Left cardiac atrium (tissue), 4 donors: Measurements from ENCODE around the gene AP4M1. TPM values are rescaled to one million over a fixed set of nuclear protein-coding genes. Genes with fewer than 3 reads are reported as not detected.

Experiments used
- ATAC-seq, 2 donors: fragments of 200-7000 bp; cut with Tn5 transposase; one replicate each; pipeline ENCODE4 v1.9.1; 2020; ENCODE audit warnings: mild to moderate bottlenecking in 2 of 2, moderate library complexity in 2 of 2
- DNase-seq: peaks from one replicate; pipeline ENCODE4 v3.0.0-alpha.2; 2020
- intact Hi-C, 2 donors: fragments of 100-400 bp; cut with DNase I; formaldehyde crosslinking; loops; one replicate each; pipeline versions ENCODE4 v1.14.1 to v1.15.1; 2022 to 2023
- long read RNA-seq: library from polyadenylated mRNA; unstranded; transcript quantifications from one replicate; pipeline ENCODE4 v2.0.0, GENCODE V29; 2021
- total RNA-seq, 2 donors: library from RNA; stranded (reverse); fragmentation: NEBNext Ultra II Directional; extraction: Animal tissue kit (Norgen Biotek cat#: 25700); gene quantifications; one replicate each; pipeline ENCODE4 v1.2.1, GENCODE V29; 2021
- donor health status: DM: no; HTN: yes; CAD: no.
- donor health status: DM: no; HTN: yes; CAD: no; lungs with severe emphysema.
- donor health status: DM: yes; HTN: yes; CAD: no.
- donor health status: Dilated cardiomyopathy.

The AP4M1 gene
- 10 to 100 TPM; 11.1 to 13.2 TPM for total RNA-seq
- long read RNA-seq, transcript AP4M1-201 (15 exons, 1,817 nt), result major isoform, 12 of 21 reads
- long read RNA-seq, partial matches to known transcripts, result 1 of 21 reads
- long read RNA-seq, other reads (novel, unspliced or antisense), result 6 of 21 reads

DNA sequence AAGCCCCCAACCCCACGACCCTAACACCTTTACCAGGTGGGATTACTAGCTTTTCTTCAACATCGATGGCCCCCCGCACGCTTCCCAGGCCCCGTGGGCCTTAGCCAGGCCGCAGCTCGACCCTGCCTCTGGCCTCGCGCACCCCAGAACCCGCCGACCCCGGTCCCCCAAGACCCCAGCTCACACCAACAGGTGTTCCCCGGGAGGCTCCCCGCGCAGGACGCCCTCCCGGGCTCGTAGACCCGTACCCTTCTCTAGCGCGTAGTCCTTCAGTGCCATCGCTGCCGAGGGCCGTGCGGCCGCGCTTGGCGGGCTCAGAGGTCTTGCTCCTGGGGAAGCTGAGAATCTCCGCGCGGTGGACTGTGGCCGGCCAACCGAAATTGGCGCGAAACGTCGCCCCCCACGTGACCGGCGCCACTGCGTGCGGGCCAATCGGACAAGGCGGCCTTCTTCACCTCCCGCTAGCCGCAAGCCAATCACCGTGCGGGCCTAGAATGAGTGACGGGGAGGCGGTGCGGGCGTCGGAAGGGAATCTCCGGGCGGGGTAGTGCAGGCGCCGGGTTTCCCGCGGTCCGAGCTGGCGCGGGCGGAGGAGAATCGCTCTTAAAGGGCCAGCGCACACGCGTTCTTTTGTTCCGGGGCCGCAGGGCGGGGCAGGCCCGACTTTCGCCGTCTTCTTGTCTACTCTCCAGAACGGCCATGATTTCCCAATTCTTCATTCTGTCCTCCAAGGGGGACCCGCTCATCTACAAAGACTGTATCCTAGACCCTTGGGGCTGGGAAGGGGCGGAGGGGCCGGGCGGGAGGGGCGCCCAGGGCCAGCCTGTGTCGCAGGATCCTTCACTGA lies at the start of gene AP4M1, which contains the start of gene MCM7:
TSS of gene AP4M1 (plus strand) at position 628 of the 847 bp plus-strand sequence. CDS start at position 700, 72 bp downstream.
TSS of gene MCM7 (minus strand) at position 382 of the 847 bp plus-strand sequence. CDS start at position 279, 103 bp downstream.
- intact Hi-C loops, result no loop called here
- DNase-seq, result peak; percentile 99
- ATAC-seq, result peak; percentile 96 to 97

- DNase-seq (no peak), ATAC-seq (no peak)
- intact Hi-C loops, result no loop called here
Measured at GRCh38 chr7:100053215-100053614, 48.2 kb upstream of the AP4M1 start.

- ATAC-seq (no peak), DNase-seq (no peak)
- intact Hi-C loops, result no loop called here
Measured at GRCh38 chr7:100057006-100057405, 44.4 kb upstream of the AP4M1 start.

DNA sequence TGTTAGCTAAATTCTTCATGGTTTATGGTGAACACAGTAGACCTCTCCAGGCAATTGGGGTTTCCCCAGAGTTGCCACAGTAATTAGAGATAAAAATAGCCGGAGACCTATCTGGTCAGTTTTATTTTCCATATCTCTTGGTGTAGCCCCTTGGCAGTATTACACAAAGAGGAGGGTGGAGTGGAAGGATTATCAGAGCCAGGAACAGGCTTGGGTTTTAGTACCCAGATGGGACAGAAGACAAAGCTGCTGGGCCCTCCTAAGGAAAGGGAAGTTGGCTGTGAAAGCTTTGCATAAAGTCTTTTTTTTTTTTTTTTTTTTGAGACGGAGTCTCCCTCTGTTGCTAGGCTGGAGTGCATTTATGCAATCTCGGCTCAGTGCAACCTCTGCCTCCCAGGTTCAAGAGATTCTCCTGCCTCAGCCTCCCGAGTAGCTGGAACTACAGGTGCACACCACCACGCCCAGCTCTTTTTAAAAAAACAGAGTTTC lies 42.1 kb upstream of the AP4M1 start:
- ATAC-seq (no peak), DNase-seq (no peak)
- intact Hi-C loops, result no loop called here

DNA sequence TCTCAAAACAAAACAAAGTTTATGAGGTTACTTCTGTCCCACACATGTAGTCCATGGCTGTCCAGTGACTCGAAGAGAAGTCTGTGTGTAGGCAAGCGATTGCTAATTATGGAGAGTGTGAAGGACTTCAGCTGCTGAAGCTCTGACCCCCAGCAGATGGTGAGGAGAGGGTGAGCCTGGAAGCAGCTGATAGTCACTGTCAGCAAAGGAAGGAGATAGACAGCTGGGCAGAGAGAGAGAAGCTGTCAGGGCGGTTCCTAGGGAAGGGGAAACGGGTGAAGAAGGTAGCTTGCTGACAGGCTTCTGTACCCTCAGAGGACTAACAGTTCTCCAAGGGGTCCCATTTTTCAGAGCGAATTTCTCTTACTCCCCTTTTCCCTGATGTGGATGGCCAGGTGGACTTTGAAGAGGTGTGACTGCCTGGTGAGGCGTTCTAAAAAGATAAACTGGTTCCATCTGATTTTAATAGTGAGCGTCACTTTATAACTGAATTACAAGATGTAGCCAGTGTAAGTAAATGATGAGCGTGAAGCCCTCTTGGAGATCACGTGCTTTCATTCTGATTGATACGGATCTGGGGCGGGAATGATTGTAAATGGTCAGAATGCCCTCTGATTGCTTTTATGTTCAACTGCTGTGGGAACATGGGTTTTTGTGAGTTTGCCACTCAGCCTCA lies 39.8 kb upstream of the AP4M1 start:
- intact Hi-C loops, result no loop called here
- no peak for DNase-seq
- no peak for ATAC-seq

GRCh38 chr7:100063376-100063775 lies 38.1 kb upstream of the AP4M1 start:
- intact Hi-C loops, result no loop called here
- no peak for ATAC-seq
- no peak for DNase-seq

DNA sequence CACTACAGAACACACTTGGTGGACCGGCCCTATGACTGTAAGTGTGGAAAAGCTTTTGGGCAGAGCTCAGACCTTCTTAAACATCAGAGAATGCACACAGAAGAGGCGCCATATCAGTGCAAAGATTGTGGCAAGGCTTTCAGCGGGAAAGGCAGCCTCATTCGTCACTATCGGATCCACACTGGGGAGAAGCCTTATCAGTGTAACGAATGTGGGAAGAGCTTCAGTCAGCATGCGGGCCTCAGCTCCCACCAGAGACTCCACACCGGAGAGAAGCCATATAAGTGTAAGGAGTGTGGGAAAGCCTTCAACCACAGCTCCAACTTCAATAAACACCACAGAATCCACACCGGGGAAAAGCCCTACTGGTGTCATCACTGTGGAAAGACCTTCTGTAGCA lies 37.3 kb upstream of the AP4M1 start:
- intact Hi-C loops, result no loop called here
- no peak for ATAC-seq
- no peak for DNase-seq

DNA sequence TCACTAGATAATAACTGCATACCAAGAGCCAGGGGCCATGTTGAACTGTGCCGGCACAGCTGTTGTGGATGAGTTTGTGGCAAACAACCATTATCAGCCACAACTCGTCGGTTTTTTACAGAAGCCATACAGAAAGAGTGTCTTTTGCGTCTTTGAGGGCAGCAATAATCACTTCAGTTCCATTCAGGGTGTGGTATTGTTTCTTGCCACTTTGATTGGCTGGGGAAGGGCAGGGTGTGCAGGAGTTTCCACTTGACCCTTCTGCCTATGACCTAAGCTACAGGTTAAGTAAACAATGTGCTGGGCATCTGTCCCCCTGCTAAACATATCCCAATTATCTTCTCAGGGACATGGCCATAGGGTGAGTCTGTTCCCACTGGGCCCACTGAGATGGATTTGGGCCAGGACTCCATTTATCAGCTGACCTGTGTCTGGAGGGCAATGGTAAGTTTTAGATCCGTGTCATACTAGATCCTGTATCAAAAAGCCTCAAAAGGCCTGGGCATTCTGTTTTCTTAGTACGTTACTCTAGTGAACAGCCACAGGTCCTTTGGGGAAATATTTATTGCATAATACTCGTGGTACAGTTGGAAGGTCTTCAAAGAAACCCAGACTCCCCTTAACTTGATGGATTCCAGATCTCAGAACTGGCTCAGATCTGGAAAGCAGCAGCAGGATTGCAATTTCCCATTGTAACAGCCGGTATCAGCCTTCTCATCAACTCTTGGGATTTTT lies 35.8 kb upstream of the AP4M1 start:
- ATAC-seq (peak; percentile 67 to 72), DNase-seq (no peak)
- intact Hi-C loops, result no loop called here

DNA sequence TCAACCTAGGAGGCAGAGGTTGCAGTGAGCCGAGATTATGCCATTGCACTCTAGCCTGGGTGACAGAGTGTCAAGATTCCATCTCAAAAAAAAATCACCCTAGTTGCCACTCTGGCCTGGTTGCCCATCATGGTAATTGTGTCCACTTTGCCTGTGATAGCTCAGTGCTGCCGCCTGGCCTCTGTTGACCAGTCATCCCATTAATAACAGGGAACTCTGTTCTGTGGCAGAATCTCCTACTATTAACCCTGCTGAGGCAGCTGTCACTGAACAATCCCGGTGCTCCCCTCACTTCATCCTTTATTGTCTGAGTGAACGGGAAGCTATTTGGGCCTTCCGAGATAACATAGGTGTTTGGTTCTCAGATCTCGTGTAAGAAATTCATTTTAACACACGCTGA lies 34.5 kb upstream of the AP4M1 start:
- intact Hi-C loops, result no loop called here
- DNase-seq (no peak), ATAC-seq (no peak)

GRCh38 chr7:100069991-100070390 lies 31.5 kb upstream of the AP4M1 start:
- intact Hi-C loops, result no loop called here
- DNase-seq (no peak), ATAC-seq (no peak)

- no peak for DNase-seq
- ATAC-seq, result no peak
- intact Hi-C loops, result no loop called here
Measured at GRCh38 chr7:100071018-100071723, 30.3 kb upstream of the AP4M1 start.

DNA sequence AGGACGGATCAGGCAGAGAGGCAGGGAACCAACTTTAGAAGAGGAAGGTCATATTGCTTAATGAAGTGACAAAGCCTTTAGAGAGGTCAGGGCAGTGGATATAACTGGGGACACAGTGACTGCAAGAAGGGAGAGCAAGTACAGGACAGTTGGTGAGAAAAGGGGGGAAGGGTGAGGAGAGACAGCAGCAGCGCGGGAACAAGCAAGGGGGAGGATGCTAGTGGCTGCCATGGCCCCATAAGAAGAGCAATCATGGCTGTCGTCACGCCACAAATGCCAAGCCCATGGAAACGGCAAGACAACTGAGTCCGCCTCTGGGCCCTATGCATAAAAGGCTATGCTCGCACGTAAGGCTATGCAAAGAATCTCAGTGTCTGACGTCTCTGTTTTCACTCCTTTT lies 29.0 kb upstream of the AP4M1 start:
- intact Hi-C loops, result no loop called here
- ATAC-seq (no peak), DNase-seq (no peak)

- DNase-seq, result no peak
- intact Hi-C loops, result no loop called here
- no peak for ATAC-seq
Measured at GRCh38 chr7:100074841-100075240, 26.6 kb upstream of the AP4M1 start.

DNA sequence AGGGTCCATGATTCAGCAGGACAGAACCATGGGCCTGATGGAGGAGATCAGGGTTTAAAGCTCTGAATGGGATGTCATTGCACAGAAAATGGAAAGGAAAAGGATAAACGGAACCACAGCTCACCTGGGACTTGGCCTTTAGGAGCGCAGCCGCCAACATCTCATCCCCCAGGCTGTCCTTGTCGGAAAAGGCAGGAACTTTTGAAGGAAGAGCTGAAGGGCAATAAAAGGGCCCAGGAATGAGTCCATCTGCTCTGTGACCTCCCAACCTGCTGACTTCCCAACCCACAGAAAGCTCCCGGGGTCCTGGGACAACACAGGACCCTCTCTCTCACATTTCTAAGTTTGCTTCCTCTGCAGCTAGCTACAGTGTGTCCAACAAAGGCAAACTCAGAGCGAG lies 26.0 kb upstream of the AP4M1 start:
- DNase-seq, result no peak
- ATAC-seq, result no peak
- intact Hi-C loops, result no loop called here

DNA sequence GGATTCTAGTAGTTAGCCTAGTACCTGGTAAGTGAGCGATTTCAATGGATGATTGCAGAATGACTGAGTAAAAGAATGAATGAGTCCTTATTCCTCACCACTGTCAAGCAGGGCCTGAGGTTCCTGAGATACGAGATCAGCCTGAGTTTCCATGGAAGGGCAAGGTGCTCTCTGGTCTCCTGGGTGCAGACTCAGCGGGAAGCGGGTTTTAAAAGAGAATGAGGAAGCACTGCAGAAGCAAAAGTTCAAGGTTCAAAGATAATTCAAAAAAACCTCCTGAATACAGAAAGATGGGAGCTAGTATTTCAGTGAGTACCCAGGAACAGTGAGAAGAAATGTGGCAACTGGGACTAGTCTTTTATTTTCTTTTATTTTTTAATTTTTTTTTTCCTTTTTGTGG lies 24.2 kb upstream of the AP4M1 start:
- intact Hi-C loops, result no loop called here
- DNase-seq (no peak), ATAC-seq (no peak)

DNA sequence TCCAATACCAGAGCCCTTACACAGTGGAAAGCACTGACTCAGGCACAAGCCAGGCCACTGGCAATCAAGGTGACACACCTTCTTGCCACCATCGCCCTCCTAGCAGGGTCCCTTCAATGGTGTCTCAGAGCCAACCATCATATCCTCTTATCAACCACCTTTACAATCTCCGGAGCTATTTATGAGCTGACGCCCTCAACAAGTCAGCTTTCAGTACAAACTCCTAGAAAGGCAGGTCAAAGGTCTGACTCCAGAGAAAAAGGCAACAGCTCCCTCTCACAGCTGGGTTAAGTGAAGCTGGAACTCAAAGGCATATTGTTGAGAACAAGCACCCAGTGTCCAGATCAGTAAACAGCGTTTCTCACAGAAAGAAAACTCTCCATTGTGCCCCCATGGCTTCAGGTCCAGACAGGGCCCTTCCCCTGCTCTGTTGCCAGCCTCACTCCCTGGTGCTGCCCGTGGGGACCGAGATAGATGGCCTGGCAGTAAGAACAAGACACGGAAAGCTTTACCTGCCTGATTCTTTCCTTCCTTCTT lies 22.4 kb upstream of the AP4M1 start:
- no peak for ATAC-seq
- intact Hi-C loops, result no loop called here

DNA sequence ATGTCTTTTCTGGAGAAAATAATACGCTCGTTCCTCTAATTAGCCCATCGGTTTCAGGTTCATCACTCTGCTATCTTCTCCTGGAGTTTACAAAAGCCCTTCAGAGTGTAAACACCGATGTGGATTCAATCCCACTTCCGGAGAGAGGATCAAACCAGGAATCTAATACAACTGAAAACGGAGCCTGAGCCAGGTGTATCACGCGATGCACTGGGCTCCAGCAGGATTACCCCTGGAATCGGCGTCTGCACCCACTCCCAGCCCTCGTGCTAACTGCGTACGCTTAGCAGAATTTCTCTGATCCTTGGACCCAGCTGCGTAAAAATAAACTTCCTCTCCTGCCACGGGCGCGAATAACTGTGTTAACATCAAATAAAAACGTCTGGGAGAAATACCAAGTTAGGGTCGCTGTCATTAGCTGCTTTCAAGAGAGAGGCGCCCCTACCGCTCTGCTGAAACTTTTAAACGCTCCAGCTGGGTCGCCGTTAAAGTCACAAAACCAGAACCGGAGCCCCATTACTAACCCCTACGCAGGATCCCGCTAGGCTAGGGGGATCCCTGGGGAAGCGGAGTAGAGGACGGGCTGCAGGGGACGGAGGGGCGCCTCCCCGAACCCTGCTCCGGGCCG lies 20.4 kb upstream of the AP4M1 start:
- intact Hi-C loops, result loop anchor here in 1 of 2 donors (5.0 kb wide), 2 partner anchors 64 to 89 kb away; partner anchors contain the start of gene ZKSCAN1
- DNase-seq, result no peak
- ATAC-seq, result no peak

More for the DNA sequence above, 22.4 kb upstream of the AP4M1 start:
- no peak for DNase-seq

- intact Hi-C loops, result loop anchor here in 1 of 2 donors (5.0 kb wide), 2 partner anchors 64 to 89 kb away; partner anchors contain the start of gene ZKSCAN1
- peak; percentile 96 to 98 for ATAC-seq
- peak; percentile 98 for DNase-seq
Measured at GRCh38 chr7:100081535-100082102, 19.8 kb upstream of the AP4M1 start, which contains the start of gene ZNF3. Gene ZNF3 (minus strand): TSS chr7:100081723. CDS start chr7:100077357, 4,366 bp downstream.
